K562 (cell line): Measurements from ENCODE around the gene PFKL. TPM values are rescaled to one million over a fixed set of nuclear protein-coding genes. Genes with fewer than 3 reads are reported as not detected.

Source experiments
- BHLHE40 ChIP-seq: IDR thresholded peaks from 2 replicates; pipeline ENCODE4 v1.6.1; 2011; ENCODE audit warnings: low read length, improper control_type of control experiment
- CHAMP1 ChIP-seq: fragments of 450-650 bp; IDR thresholded peaks from 2 replicates; pipeline ENCODE4 v1.6.1; 2016; ENCODE audit warnings: mild to moderate bottlenecking
- CTBP1 ChIP-seq: fragments of 450-650 bp; IDR thresholded peaks from 2 replicates; pipeline ENCODE4 v1.6.1; 2016; ENCODE audit warnings: borderline replicate concordance
- CXXC5 ChIP-seq: fragments of 250-450 bp; sonication (Bioruptor Pico); IDR thresholded peaks from 2 replicates; pipeline ENCODE4 v1.8.0; 2022; ENCODE audit warnings: inconsistent platforms, mild to moderate bottlenecking, moderate library complexity
- ERF ChIP-seq: fragments of 450-650 bp; formaldehyde crosslinking; IDR thresholded peaks from 2 replicates; pipeline ENCODE4 v1.4.0; 2020; ENCODE audit warnings: mild to moderate bottlenecking, mixed read lengths
- ETS1 ChIP-seq: conservative IDR thresholded peaks from 2 replicates; pipeline ENCODE4 v1.6.1; 2011; ENCODE audit warnings: low read depth, mild to moderate bottlenecking, low read length; ENCODE audit not compliant: control insufficient read depth
- FOXK1 ChIP-seq: sonication (generic); formaldehyde crosslinking; IDR thresholded peaks from 2 replicates; pipeline ENCODE4 v1.8.0; 2022; ENCODE audit warnings: missing genetic modification reagents, mild to moderate bottlenecking, borderline replicate concordance
- RBM39 ChIP-seq: fragments of 200-400 bp; formaldehyde crosslinking; optimal IDR thresholded peaks from 2 replicates; pipeline ENCODE3; 2018; ENCODE audit warnings: low read depth, low read length
- ZNF592 ChIP-seq: fragments of 450-650 bp; IDR thresholded peaks from 2 replicates; pipeline ENCODE4 v1.6.1; 2017; ENCODE audit warnings: antibody characterized with exemption, mild to moderate bottlenecking
- ZNF76 ChIP-seq: fragments of 250-450 bp; sonication (Bioruptor Pico); IDR thresholded peaks from 2 replicates; pipeline ENCODE4 v1.4.0; 2020; ENCODE audit warnings: mild to moderate bottlenecking, moderate library complexity, borderline replicate concordance
- polyA plus RNA-seq, 8 experiments: library from polyadenylated mRNA; depleted of rRNA in 4 of 8; stranded (reverse) in 5 of 8; unstranded in 3 of 8; fragments of >200 nt; fragmentation: Nextera tagmentation in 2 of 8; fragmentation: Illumina TruSeq in 1 of 8; extraction: Ambion mirVana in 2 of 8; extraction: Trizol in 1 of 8; gene quantifications; 2 replicates each; pipeline versions ENCODE4 v1.2.1 to v1.2.3, GENCODE V29; 2011 to 2014; ENCODE audit warnings: inconsistent platforms in 1 of 8, missing spikeins in 1 of 8
- total RNA-seq, 7 experiments: library from RNA; depleted of rRNA in 6 of 7; stranded (reverse); fragments of >200 nt in 6 of 7; fragmentation: Illumina TruSeq in 2 of 7; extraction: Trizol in 2 of 7; gene quantifications; 2 replicates each; pipeline versions ENCODE4 v1.2.1 to v1.2.3, GENCODE V29; 2011 to 2021; ENCODE audit warnings: low replicate concordance in 1 of 7
- TF ChIP-seq, protein P1 (sequence below): fragments of 250-450 bp; sonication (Bioruptor Pico); IDR thresholded peaks from 2 replicates; pipeline ENCODE4 v1.8.0; 2022; ENCODE audit warnings: inconsistent platforms
- TF ChIP-seq, protein P2 (sequence below): fragments of 450-650 bp; IDR thresholded peaks from 2 replicates; pipeline ENCODE4 v1.6.1; 2017; ENCODE audit warnings: mild to moderate bottlenecking, moderate library complexity

The PFKL gene
- total and polyA plus RNA-seq, 9 of the 15 experiments (the other 6 are each of a cell fraction or from before 2014, with no cell fraction given), result 1.1 to 124 (median 45.6) TPM

DNA sequence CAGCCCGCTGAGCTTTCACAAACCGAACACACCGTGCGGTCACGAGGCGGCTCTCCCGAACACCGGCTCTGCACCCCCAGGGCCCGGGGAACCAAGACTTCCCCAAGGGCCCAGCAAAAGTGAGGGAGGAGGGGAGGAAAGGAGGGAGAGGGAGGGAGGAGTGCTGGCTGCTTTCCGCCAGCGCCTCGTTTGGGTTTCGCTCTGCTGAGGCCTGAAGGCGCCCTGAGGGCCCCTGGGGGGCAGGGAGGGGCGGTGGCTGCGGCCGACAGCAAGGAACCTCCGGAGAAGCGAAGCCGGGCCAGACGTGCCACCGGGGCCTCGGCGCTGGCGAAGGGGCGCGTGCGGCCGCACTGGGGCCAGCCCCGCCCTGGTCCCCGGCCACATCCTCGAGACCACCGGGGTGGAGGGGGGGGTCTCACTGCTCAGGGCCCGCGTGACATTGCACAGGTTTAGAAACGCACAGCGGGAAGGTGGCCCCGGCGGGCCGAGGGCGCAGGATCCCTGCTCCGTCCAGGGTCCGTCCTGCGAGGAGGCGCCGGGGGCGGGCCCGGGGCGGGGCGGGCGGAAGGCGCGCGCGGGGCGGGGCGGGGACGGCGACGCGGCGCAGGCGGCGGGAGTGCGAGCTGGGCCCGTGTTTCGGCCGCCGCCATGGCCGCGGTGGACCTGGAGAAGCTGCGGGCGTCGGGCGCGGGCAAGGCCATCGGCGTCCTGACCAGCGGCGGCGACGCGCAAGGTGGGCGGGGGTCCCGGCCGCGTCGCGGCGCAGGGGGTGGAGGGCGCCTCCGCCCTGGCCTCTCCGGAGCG is at the start of gene PFKL (continued):
- TF ChIP-seq ZNF76 (peak; percentile 74; the same call in 1 of the 2 replicates), ETS1 (0 out of 2 replicates have a peak, but pooled peaks have one; percentile 49), ZNF592 (no peak), FOXK1 (CRISPR knock-in tag) (0 out of 2 replicates have a peak, but pooled peaks have one; percentile 42), CTBP1 (peak; percentile 80), ERF (CRISPR knock-in tag) (peak; percentile 80), CHAMP1 (no peak), RBM39 (no peak), CXXC5 (CRISPR knock-in tag) (peak; percentile 76), BHLHE40 (peak; percentile 8; the same call in 1 of the 2 replicates)
- TF ChIP-seq, protein P1, sequence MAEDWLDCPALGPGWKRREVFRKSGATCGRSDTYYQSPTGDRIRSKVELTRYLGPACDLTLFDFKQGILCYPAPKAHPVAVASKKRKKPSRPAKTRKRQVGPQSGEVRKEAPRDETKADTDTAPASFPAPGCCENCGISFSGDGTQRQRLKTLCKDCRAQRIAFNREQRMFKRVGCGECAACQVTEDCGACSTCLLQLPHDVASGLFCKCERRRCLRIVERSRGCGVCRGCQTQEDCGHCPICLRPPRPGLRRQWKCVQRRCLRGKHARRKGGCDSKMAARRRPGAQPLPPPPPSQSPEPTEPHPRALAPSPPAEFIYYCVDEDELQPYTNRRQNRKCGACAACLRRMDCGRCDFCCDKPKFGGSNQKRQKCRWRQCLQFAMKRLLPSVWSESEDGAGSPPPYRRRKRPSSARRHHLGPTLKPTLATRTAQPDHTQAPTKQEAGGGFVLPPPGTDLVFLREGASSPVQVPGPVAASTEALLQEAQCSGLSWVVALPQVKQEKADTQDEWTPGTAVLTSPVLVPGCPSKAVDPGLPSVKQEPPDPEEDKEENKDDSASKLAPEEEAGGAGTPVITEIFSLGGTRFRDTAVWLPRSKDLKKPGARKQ (CRISPR knock-in tag), result no peak
- TF ChIP-seq, protein P2, sequence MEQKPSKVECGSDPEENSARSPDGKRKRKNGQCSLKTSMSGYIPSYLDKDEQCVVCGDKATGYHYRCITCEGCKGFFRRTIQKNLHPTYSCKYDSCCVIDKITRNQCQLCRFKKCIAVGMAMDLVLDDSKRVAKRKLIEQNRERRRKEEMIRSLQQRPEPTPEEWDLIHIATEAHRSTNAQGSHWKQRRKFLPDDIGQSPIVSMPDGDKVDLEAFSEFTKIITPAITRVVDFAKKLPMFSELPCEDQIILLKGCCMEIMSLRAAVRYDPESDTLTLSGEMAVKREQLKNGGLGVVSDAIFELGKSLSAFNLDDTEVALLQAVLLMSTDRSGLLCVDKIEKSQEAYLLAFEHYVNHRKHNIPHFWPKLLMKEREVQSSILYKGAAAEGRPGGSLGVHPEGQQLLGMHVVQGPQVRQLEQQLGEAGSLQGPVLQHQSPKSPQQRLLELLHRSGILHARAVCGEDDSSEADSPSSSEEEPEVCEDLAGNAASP, result no peak
